Kidney (tissue), 14 donors: ENCODE measurements around the gene FYB1. TPM values are rescaled to one million over a fixed set of nuclear protein-coding genes. Genes with fewer than 3 reads are reported as not detected.

Experiments
- DNase-seq, 5 donors: peaks; one replicate each; pipeline ENCODE4 v3.0.0-alpha.2; 2013 to 2020
- FAIRE-seq: peaks from 2 replicates; lab custom pipeline; 2012; peaks lifted over from hg19 to GRCh38; lab: Jason Lieb, UNC
- H3K27ac ChIP-seq, 2 donors: one replicate each; pipeline ENCODE4 v1.7.0; 2013; ENCODE audit warnings: low read depth in 2 of 2, low read length in 2 of 2, inconsistent platforms in 1 of 2
- H3K27me3 ChIP-seq: one replicate; pipeline ENCODE4 v1.7.1; 2013; ENCODE audit warnings: low read length, inconsistent platforms; ENCODE audit not compliant: control insufficient read depth, insufficient read depth
- H3K36me3 ChIP-seq, 3 donors: one replicate each; pipeline versions ENCODE4 v1.7.0 to v1.7.1; 2013; ENCODE audit warnings: low read length in 3 of 3, control low read depth in 1 of 3, inconsistent platforms in 1 of 3; ENCODE audit not compliant: insufficient read depth in 3 of 3, control insufficient read depth in 2 of 3
- H3K4me1 ChIP-seq, 3 donors: one replicate each; pipeline versions ENCODE4 v1.7.0 to v1.7.1; 2013; ENCODE audit warnings: low read length in 3 of 3, inconsistent platforms in 1 of 3, low read depth in 1 of 3; ENCODE audit not compliant: control insufficient read depth in 2 of 3, insufficient read depth in 2 of 3
- H3K4me3 ChIP-seq, 3 donors: one replicate each; pipeline versions ENCODE4 v1.7.0 to v1.8.1; 2013; ENCODE audit warnings: low read length in 3 of 3, control low read depth in 1 of 3, inconsistent platforms in 1 of 3
- H3K9ac ChIP-seq, 3 donors: one replicate each; pipeline versions ENCODE4 v1.7.0 to v1.7.1; 2013; ENCODE audit warnings: low read length in 3 of 3, control low read depth in 1 of 3, inconsistent platforms in 1 of 3
- H3K9me3 ChIP-seq, 3 donors: one replicate each; pipeline versions ENCODE4 v1.7.0 to v1.7.1; 2013; ENCODE audit warnings: low read length in 3 of 3, control low read depth in 1 of 3, inconsistent platforms in 1 of 3; ENCODE audit not compliant: control insufficient read depth in 2 of 3, insufficient read depth in 1 of 3
- intact Hi-C: fragments of 100-400 bp; cut with DNase I; formaldehyde crosslinking; loops from one replicate; pipeline ENCODE4 v1.11.1; 2022
- polyA plus RNA-seq: library from polyadenylated mRNA; stranded (reverse); fragments of 350-450 nt; fragmentation: Illumina TruSeq; extraction: RNeasy Lipid Tissue Mini Kit (QIAGEN cat#74804); gene quantifications from one replicate; pipeline ENCODE4 v1.2.3, GENCODE V29; 2014; ENCODE audit warnings: low read depth, low replicate concordance; ENCODE audit not compliant: insufficient read depth
- total RNA-seq: library from RNA; stranded (reverse); fragmentation: NEBNext Ultra II Directional; extraction: Animal tissue kit (Norgen Biotek cat#: 25700); gene quantifications from one replicate; pipeline ENCODE4 v1.2.1, GENCODE V29; 2021
- TF ChIP-seq, protein P1 (sequence below): IDR thresholded peaks from 3 replicates; pipeline ENCODE4 v1.5.1; 2012; ENCODE audit warnings: mild to moderate bottlenecking, moderate library complexity, borderline replicate concordance; ENCODE audit not compliant: insufficient read depth; ENCODE audit errors: extremely low read depth
- donor health status: control.
- donor health status: control.
- donor health status: control.
- donor health status: control.
- donor health status: control.
- donor health status: DM: yes; HTN: yes; CAD: no.
- donor health status: Normal renal cell carcinoma (clear cell type).

The FYB1 gene
- total and polyA plus RNA-seq, 2 donors from 2014 or later = 2.3 to 53.7 TPM

DNA sequence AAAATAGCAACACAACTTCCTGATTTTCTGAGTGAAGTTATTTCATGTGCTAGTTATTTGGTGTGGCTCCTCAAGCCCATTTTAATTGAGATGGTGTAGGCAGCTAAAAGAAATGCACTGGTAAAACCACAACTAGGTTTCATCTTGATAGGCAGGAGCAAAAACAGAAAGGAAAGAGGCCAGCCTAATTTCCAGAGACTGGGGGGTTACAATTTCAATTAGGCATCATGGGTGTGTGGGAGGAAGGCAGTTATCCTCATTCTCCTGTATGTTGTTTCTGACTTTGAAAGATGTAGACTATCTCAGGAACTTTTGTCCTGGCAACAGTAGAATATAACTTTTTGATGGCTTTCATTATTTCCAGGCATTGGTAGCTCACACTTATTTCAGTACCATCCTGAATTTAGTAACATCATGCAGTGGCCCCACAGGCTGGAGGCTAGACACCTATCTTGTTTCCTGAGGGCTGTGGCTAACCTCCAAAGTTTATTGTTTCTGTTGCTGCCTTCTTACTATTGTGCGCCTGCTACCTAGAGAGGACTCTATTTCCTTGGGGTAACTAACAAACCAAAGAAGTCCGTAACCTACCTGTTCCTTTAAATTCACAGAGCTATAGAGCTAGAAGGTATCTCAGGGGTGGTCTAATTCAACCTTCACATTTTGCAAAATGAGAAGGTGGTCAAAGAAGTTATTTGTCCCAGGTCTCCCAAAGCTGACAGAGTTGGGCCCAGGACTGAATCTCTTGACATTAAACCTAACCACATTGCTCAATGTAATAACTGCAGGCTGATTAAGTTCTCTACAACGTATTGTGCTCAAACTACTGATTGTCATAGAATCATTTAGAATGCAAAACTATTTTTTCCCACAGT, 42.4 kb downstream of the FYB1 start:
- FAIRE-seq = no peak
- intact Hi-C loops = no loop called here
- H3K27ac ChIP-seq = no peak overlapping the region

DNA sequence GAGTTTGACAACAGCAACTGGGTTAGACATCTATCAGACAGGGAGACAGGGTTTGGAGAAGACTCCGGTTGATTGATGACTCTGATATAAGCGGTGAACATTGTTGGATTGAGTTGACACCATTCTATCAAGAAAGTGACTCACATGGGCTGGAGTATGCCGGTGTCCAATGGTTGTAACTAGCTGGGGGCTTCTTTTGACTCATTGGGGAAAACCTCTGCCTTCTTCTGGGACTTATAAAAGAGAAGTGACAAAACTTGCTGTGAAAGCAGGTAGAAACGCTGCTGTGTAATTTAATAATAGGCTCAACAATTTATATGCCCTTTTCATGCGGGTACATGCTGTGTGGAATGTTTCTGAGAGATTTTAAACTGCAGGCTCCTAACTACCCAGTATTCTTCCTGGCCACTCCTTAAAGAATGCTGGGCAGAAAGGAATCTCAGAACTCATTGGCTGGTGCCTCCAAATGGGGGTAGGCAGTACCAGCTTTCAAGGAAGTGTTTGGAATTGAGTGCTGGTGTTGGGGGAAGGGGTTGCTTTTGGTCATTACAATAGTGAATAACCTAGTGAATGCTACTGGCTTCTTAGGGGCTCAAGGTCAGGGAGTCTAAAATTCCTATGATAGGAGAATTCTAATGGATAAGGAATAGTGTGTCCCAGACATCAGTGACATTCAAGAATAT, 43.9 kb downstream of the FYB1 start:
- intact Hi-C loops = no loop called here
- Histone ChIP-seq H3K9ac (no peak overlapping the region), H3K9me3 (no peaks in the 10 kb centered on the region), H3K36me3 (no peaks in the 10 kb centered on the region), H3K4me1 (peaks cover 0 to 9% (median 0%) of the 10 kb centered on the region in 3 donors), H3K27ac (no peak overlapping the region), H3K27me3 (no peaks in the 10 kb centered on the region), H3K4me3 (no peak overlapping the region)
- FAIRE-seq = no peak
- DNase-seq = no peak
- TF ChIP-seq, protein P1, sequence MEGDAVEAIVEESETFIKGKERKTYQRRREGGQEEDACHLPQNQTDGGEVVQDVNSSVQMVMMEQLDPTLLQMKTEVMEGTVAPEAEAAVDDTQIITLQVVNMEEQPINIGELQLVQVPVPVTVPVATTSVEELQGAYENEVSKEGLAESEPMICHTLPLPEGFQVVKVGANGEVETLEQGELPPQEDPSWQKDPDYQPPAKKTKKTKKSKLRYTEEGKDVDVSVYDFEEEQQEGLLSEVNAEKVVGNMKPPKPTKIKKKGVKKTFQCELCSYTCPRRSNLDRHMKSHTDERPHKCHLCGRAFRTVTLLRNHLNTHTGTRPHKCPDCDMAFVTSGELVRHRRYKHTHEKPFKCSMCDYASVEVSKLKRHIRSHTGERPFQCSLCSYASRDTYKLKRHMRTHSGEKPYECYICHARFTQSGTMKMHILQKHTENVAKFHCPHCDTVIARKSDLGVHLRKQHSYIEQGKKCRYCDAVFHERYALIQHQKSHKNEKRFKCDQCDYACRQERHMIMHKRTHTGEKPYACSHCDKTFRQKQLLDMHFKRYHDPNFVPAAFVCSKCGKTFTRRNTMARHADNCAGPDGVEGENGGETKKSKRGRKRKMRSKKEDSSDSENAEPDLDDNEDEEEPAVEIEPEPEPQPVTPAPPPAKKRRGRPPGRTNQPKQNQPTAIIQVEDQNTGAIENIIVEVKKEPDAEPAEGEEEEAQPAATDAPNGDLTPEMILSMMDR = no peak

More for the DNA sequence above, 42.4 kb downstream of the FYB1 start:
- no peaks in the 10 kb centered on the region for H3K36me3 ChIP-seq
- H3K4me3 ChIP-seq = no peak overlapping the region
- H3K9me3 ChIP-seq = no peaks in the 10 kb centered on the region
- H3K27me3 ChIP-seq = no peaks in the 10 kb centered on the region
- TF ChIP-seq, protein P1 = no peak
- no peak overlapping the region for H3K9ac ChIP-seq
- no peak for DNase-seq
- H3K4me1 ChIP-seq = peaks cover 0 to 9% (median 0%) of the 10 kb centered on the region in 3 donors

DNA sequence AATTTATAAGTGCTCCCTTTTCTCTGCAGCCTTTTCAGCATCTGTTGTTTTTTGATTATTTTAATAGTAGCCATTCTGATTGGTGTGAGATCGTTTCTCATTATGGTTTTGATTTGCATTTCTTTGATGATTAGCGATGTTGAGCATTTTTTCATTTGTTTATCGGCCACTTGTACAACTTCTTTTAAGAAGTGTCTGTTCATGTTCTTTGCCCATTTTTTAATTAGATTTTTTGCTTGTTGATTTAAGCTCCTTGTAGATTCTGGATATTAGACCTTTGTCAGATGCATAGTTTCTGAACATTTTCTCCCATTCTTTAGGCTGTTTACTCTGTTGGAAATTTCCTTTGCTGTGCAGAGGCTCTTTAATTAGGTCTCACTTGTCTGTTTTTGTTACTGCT, 46.3 kb downstream of the FYB1 start:
- Histone ChIP-seq H3K9me3 (no peaks in the 10 kb centered on the region), H3K4me1 (peaks cover 0 to 9% (median 0%) of the 10 kb centered on the region in 3 donors), H3K9ac (no peak overlapping the region), H3K4me3 (no peak overlapping the region), H3K27me3 (no peaks in the 10 kb centered on the region), H3K27ac (no peak overlapping the region), H3K36me3 (no peaks in the 10 kb centered on the region)
- intact Hi-C loops = no loop called here
- DNase-seq (no peak), FAIRE-seq (no peak)
- TF ChIP-seq, protein P1 = no peak
